PC-9 (cell line): ENCODE data around the gene NR2F1-AS1. TPM values are rescaled to one million over a fixed set of nuclear protein-coding genes. Genes with fewer than 3 reads are reported as not detected.

Source experiments
- BruUV-seq: library from RNA; stranded (reverse); fragments of 400-500 nt; replicated peaks from 2 replicates; lab custom pipeline; 2021; lab: Mats Ljungman, UMichigan
- CTCF ChIA-PET: fragments of 300-600 bp; sonication (Branson Sonifier 250); formaldehyde crosslinking; loops from one replicate; lab custom pipeline; 2022; ENCODE audit warnings: antibody characterized with exemption; lab: Charles Lee
- POLR2A ChIA-PET: fragments of 300-600 bp; sonication (Branson Sonifier 250); formaldehyde crosslinking; loops from one replicate; lab custom pipeline; 2022; ENCODE audit warnings: antibody characterized with exemption; ENCODE audit not compliant: unreplicated experiment; lab: Charles Lee
- DNase-seq, 2 experiments: peaks; one replicate each; pipeline versions ENCODE4 v3.0.0 to v3.0.0-alpha.2; 2015 to 2022; ENCODE audit warnings: mixed read lengths in 1 of 2
- H2AFZ ChIP-seq: fragments of 200-600 bp; sonication (generic); 2 replicates; pipeline ENCODE4 v1.8.1; 2017; ENCODE audit warnings: antibody characterized with exemption
- H3F3A ChIP-seq: fragments of 200-600 bp; sonication (generic); 2 replicates; pipeline ENCODE4 v1.8.1; 2017; ENCODE audit warnings: antibody characterized with exemption, mild to moderate bottlenecking, low read depth; ENCODE audit not compliant: insufficient read depth
- H3K27ac ChIP-seq: fragments of 200-600 bp; sonication (generic); 2 replicates; pipeline ENCODE4 v1.6.1; 2016; ENCODE audit warnings: mixed run types
- H3K27me3 ChIP-seq: fragments of 200-600 bp; sonication (generic); 2 replicates; pipeline ENCODE4 v1.6.1; 2016; ENCODE audit warnings: low read depth, mixed run types; ENCODE audit not compliant: insufficient read depth
- H3K36me3 ChIP-seq: fragments of 200-600 bp; sonication (generic); 2 replicates; pipeline ENCODE4 v1.6.1; 2016; ENCODE audit warnings: low read depth, mixed run types
- H3K4me1 ChIP-seq: fragments of 200-600 bp; sonication (generic); replicated peaks from 2 replicates; pipeline ENCODE4 v1.6.1; 2016; ENCODE audit warnings: mixed run types; ENCODE audit not compliant: insufficient read depth
- H3K4me2 ChIP-seq: fragments of 200-600 bp; sonication (generic); 2 replicates; pipeline ENCODE4 v1.6.1; 2017; ENCODE audit warnings: mixed run types
- H3K4me3 ChIP-seq: fragments of 200-600 bp; sonication (generic); 2 replicates; pipeline ENCODE4 v1.6.1; 2016; ENCODE audit warnings: mixed run types
- H3K79me2 ChIP-seq: fragments of 200-600 bp; sonication (generic); 2 replicates; pipeline ENCODE4 v1.6.1; 2017; ENCODE audit warnings: low read depth, mixed run types
- H3K9me2 ChIP-seq: fragments of 200-600 bp; sonication (generic); 2 replicates; pipeline ENCODE4 v1.8.1; 2017; ENCODE audit warnings: mild to moderate bottlenecking; ENCODE audit not compliant: insufficient read depth
- H3K9me3 ChIP-seq: fragments of 200-600 bp; sonication (generic); 2 replicates; pipeline ENCODE4 v1.8.1; 2016; ENCODE audit warnings: low read depth; ENCODE audit not compliant: insufficient read depth
- H4K20me1 ChIP-seq: fragments of 200-600 bp; sonication (generic); 2 replicates; pipeline ENCODE4 v1.8.1; 2017; ENCODE audit not compliant: insufficient read depth
- EZH2 ChIP-seq: fragments of 200-600 bp; sonication (generic); IDR thresholded peaks from 2 replicates; pipeline ENCODE4 v1.8.0; 2017; ENCODE audit warnings: antibody characterized with exemption, low read depth
- intact Hi-C: fragments of 100-400 bp; cut with micrococcal nuclease; formaldehyde crosslinking; loops from one replicate; pipeline ENCODE4 v1.10.0; 2022; ENCODE audit not compliant: unreplicated experiment
- total RNA-seq: library from RNA; stranded (reverse); gene quantifications from 2 replicates; pipeline ENCODE4 v1.2.3, GENCODE V29; 2021
- TF ChIP-seq, protein P1 (sequence below): fragments of 200-600 bp; sonication (generic); conservative IDR thresholded peaks from 2 replicates; pipeline ENCODE4 v1.6.1; 2017; ENCODE audit warnings: mixed run types, antibody characterized with exemption, mild to moderate bottlenecking, moderate library complexity

Gene NR2F1-AS1
- total RNA-seq, 1 experiment from 2014 or later: 6.0 TPM

GRCh38 chr5:93452255-93452654 lies 128.8 kb downstream of the NR2F1-AS1 start:
- no TSS peak for BruUV-seq
- H2AFZ ChIP-seq: no peak overlapping the region
- no peaks in the 10 kb centered on the region for H3K4me1 ChIP-seq
- H3K4me2 ChIP-seq: no peak overlapping the region
- no peaks in the 10 kb centered on the region for H4K20me1 ChIP-seq
- intact Hi-C loops: no loop called here
- ChIA-PET CTCF (no interaction called here), POLR2A (no interaction called here)
- H3K9me2 ChIP-seq: no peaks in the 10 kb centered on the region
- H3K4me3 ChIP-seq: no peak overlapping the region
- H3K79me2 ChIP-seq: no peaks in the 10 kb centered on the region
- H3K27me3 ChIP-seq: no peaks in the 10 kb centered on the region
- no peak for TF ChIP-seq EZH2
- TF ChIP-seq, protein P1, sequence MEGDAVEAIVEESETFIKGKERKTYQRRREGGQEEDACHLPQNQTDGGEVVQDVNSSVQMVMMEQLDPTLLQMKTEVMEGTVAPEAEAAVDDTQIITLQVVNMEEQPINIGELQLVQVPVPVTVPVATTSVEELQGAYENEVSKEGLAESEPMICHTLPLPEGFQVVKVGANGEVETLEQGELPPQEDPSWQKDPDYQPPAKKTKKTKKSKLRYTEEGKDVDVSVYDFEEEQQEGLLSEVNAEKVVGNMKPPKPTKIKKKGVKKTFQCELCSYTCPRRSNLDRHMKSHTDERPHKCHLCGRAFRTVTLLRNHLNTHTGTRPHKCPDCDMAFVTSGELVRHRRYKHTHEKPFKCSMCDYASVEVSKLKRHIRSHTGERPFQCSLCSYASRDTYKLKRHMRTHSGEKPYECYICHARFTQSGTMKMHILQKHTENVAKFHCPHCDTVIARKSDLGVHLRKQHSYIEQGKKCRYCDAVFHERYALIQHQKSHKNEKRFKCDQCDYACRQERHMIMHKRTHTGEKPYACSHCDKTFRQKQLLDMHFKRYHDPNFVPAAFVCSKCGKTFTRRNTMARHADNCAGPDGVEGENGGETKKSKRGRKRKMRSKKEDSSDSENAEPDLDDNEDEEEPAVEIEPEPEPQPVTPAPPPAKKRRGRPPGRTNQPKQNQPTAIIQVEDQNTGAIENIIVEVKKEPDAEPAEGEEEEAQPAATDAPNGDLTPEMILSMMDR: no peak
- no peak for DNase-seq
- no peaks in the 10 kb centered on the region for H3F3A ChIP-seq
- H3K36me3 ChIP-seq: no peaks in the 10 kb centered on the region
- no peak overlapping the region for H3K27ac ChIP-seq
- H3K9me3 ChIP-seq: no peaks in the 10 kb centered on the region

- Histone ChIP-seq H3K4me1 (no peaks in the 10 kb centered on the region), H3K27me3 (no peaks in the 10 kb centered on the region), H3K9me2 (no peaks in the 10 kb centered on the region), H3K79me2 (no peaks in the 10 kb centered on the region), H3K27ac (no peak overlapping the region), H2AFZ (no peak overlapping the region), H3F3A (no peaks in the 10 kb centered on the region), H4K20me1 (no peaks in the 10 kb centered on the region), H3K36me3 (no peaks in the 10 kb centered on the region), H3K4me3 (no peak overlapping the region), H3K4me2 (no peak overlapping the region), H3K9me3 (no peaks in the 10 kb centered on the region)
- POLR2A ChIA-PET: no interaction called here
- no peak for TF ChIP-seq EZH2
- TF ChIP-seq, protein P1: no peak
- CTCF ChIA-PET: no interaction called here
- intact Hi-C loops: no loop called here
- no TSS peak for BruUV-seq
- no peak for DNase-seq
Measured at GRCh38 chr5:93438124-93438523, 142.9 kb downstream of the NR2F1-AS1 start.

DNA sequence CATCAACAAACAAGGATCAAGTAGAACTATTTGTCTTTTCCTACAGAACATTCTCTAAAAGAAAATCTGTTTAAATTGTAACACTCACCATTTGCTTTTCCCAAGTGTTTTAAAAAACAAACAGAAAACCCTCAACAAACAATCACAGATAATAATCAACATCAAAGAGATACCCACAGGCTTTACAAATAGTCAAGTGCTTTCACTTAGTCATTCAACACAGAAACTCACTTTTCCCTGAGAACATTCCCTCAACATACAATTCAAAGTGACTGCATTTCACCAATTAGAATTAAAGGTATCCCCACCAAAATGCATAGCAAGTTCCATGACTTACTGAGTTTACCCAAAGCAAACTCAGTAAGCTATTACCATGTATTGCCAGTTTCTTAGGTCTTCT lies 144.9 kb downstream of the NR2F1-AS1 start:
- Histone ChIP-seq H3K27me3 (no peaks in the 10 kb centered on the region), H3K9me3 (no peaks in the 10 kb centered on the region), H3K36me3 (no peaks in the 10 kb centered on the region), H3K27ac (no peak overlapping the region), H4K20me1 (no peaks in the 10 kb centered on the region), H3K4me2 (no peak overlapping the region), H3K4me3 (no peak overlapping the region), H3K79me2 (no peaks in the 10 kb centered on the region), H3K9me2 (no peaks in the 10 kb centered on the region), H3K4me1 (no peaks in the 10 kb centered on the region), H2AFZ (no peak overlapping the region), H3F3A (no peaks in the 10 kb centered on the region)
- intact Hi-C loops: no loop called here
- TF ChIP-seq, protein P1: no peak
- no peak for TF ChIP-seq EZH2
- ChIA-PET POLR2A (no interaction called here), CTCF (no interaction called here)
- DNase-seq: no peak
- BruUV-seq: no TSS peak
